Measurements from ENCODE around the gene ABL1. TPM values are rescaled to one million over a fixed set of nuclear protein-coding genes. Genes with fewer than 3 reads are reported as not detected.

The ABL1 gene
- total RNA-seq, 4 donors from 2014 or later = 22.1 to 51.7 (median 27.1) TPM

DNA sequence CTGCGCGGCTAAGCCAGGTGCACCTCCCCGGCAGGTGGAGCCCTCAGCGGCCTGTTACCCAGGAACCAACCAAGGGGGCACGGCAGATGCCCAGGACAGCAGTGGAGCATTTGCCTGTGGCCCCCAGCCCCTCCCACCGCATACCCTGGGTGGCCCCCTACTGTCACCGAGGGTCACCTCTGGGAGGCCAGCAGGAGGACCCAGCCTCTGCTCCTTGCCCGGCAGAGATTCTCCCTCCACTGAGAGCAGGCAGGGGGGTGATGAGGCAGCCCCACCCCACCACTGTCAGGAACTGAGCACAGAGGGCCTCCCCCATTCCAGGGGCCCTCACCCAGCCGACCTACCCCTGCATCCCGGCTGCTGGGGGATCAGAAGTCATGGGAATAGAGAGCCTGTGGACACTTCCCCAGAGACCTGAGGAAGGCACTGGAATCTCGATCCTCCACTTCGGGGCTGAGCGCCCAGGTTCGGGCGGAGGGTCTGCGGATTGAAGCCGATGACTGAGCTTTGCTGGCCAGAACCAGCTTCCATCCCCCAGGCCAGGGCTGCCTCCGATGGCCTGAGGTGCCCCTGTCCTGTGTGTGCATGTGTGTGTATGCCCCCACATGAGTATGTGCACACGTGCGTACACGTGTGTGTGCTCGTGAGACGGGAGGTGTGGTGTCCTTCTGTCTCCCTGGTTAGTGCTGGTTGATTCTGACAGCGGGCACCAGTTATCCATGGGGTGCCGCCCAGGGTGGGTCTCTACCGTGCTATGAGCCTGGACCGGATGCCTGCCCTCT, 61.4 kb downstream of the ABL1 start, which contains the start of gene QRFP:
Gene QRFP (minus strand): TSS at position 580 of the 782 bp plus-strand sequence. CDS start 2,974 bp downstream, outside the sequence.
- H3K36me3 ChIP-seq = peaks cover 0 to 20% (median 0%) of the 10 kb centered on the region in 3 donors
- DNase-seq = no peak
- H3K4me1 ChIP-seq = peaks cover 23 to 54% (median 26%) of the 10 kb centered on the region in 3 donors
- 70 to 85% methylated on average over 2 to 4 of the region's 27 CpGs for WGBS, 2 donors
- no peak within 1 kb of the TSS for H3K27ac ChIP-seq
- H3K4me3 ChIP-seq = no peak within 1 kb of the TSS
- TF ChIP-seq POLR2A (IDR thresholded peaks at IDR 0.05) (no peak), CTCF (IDR thresholded peaks at IDR 0.05) (no peak)
- H3K9me3 ChIP-seq = no peaks in the 10 kb centered on the region
- intact Hi-C loops (cut with DNase I) = no loop called here
- peaks cover 0 to 52% (median 0%) of the 10 kb centered on the region in 4 donors for H3K27me3 ChIP-seq

DNA sequence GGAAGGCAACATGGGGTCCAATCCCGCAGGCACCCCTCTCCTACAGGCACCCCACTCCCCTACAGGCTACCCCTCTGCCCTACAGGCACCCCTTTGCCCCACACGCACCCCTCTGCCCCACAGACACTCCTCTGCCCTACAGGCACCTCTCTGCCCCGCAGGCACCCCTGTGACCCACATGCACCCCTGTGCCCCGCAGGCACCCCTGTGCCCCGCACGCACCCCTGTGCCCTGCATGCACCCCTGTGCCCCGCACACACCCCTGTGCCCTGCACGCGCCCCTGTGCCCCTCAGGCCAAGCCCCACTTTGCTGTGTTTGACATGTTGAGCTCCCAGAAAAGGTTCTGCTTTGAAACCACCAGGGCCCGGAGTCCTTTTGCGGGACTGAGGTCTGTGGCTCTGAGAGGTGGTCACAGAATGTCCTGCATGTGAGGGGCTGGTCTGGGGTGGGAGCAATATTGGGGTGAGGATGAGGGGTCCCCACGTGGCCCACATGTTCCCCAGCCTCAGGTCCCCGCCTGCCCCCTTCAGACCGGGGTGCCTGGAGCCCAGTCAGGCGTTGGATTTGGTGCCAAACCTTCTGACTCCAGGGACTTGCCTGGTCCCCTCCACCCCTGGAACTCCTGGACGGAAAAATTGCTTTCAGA, 62.2 kb downstream of the ABL1 start:
- Histone ChIP-seq H3K4me3 (no peak overlapping the region), H3K4me1 (peaks cover 23 to 46% (median 26%) of the 10 kb centered on the region in 3 donors), H3K27me3 (peaks cover 0 to 60% (median 0%) of the 10 kb centered on the region in 4 donors), H3K27ac (no peak overlapping the region), H3K9me3 (no peaks in the 10 kb centered on the region), H3K36me3 (peaks cover 0 to 12% (median 0%) of the 10 kb centered on the region in 3 donors)
- TF ChIP-seq POLR2A (IDR thresholded peaks at IDR 0.05) (no peak), CTCF (IDR thresholded peaks at IDR 0.05) (no peak)
- intact Hi-C loops (cut with DNase I) = no loop called here
- no peak for DNase-seq
- 80 to 84% methylated on average over 2 to 3 of the region's 16 CpGs for WGBS, 2 donors

DNA sequence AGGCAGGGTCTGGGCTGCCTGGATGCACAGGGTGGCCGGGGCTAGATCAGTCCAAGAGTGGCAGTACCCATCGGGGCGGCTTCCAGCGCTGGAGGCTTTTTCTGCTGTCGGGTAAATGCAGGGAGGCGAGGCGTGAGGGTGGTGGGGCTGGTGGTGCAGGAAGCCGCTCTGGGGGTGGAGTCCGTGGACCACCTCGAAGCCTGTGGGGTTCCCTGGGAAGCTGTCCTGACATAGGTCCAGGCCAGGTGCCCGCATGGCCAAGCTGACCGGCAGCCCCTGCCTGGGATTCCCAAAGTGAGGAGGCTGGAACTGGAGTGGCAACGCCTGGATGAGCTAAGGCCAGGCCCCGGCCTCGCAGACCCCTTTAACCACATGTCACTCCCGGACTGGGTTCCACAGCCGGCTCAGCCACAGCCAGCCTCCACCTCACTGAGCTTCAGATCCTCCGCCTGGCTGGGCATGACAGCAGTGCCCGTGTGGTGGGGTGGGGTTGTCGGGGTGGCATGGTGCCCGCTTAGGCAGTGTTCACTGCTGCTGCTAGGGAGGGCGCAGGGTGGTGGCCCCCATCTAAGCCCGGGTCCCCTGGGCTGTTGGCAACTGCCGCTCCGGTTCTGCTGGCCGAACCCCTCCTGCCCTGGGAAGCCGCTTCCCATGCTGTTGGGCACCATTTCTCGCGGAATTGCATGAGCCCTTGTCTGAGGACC, 62.9 kb downstream of the ABL1 start:
- H3K9me3 ChIP-seq = no peaks in the 10 kb centered on the region
- TF ChIP-seq POLR2A (IDR thresholded peaks at IDR 0.05) (no peak), CTCF (IDR thresholded peaks at IDR 0.05) (no peak)
- intact Hi-C loops (cut with DNase I) = no loop called here
- peaks cover 23 to 40% (median 26%) of the 10 kb centered on the region in 3 donors for H3K4me1 ChIP-seq
- DNase-seq = no peak
- H3K4me3 ChIP-seq = no peak overlapping the region
- H3K27ac ChIP-seq = no peak overlapping the region
- peaks cover 0 to 4% (median 0%) of the 10 kb centered on the region in 3 donors for H3K36me3 ChIP-seq
- 40 to 80% methylated on average over 1 to 4 of the region's 29 CpGs for WGBS, 2 donors
- peaks cover 0 to 68% (median 0%) of the 10 kb centered on the region in 4 donors for H3K27me3 ChIP-seq

- Histone ChIP-seq H3K27ac (no peak overlapping the region), H3K27me3 (peaks cover 0 to 73% (median 0%) of the 10 kb centered on the region in 4 donors), H3K4me1 (peaks cover 19 to 35% (median 22%) of the 10 kb centered on the region in 3 donors), H3K4me3 (no peak overlapping the region), H3K9me3 (no peaks in the 10 kb centered on the region), H3K36me3 (no peaks in the 10 kb centered on the region)
- WGBS, 2 donors = 24 to 40% methylated on average over 3 of the region's 4 CpGs
- TF ChIP-seq POLR2A (IDR thresholded peaks at IDR 0.05) = no peak
- TF ChIP-seq CTCF (IDR thresholded peaks at IDR 0.05) = no peak
- no peak for DNase-seq
- intact Hi-C loops (cut with DNase I) = no loop called here
These were observed 63.4 kb downstream of the ABL1 start for GRCh38 chr9:130898552-130898852.

Measured in esophagus squamous epithelium (tissue), 5 donors.